ENCODE measurements around the gene WNK4. TPM values are rescaled to one million over a fixed set of nuclear protein-coding genes. Genes with fewer than 3 reads are reported as not detected.

The WNK4 gene
- total RNA-seq, 4 donors from 2014 or later = under 0.01 to 1.7 (median 0.34) TPM; not detected in 1

GRCh38 chr17:42844271-42844670 lies 63.9 kb downstream of the WNK4 start, which contains the start of gene AOC2:
Gene AOC2, plus strand, starts transcription at chr17:42844580. Its CDS starts 47 bp downstream, at chr17:42844627.
- DNase-seq = no peak
- intact Hi-C loops (cut with DNase I; ENCODE audit: low total_unique reads) = loop anchor here (5.0 kb wide), 1 partner anchor 93 kb away; no protein-coding TSS in a partner anchor
- no peaks in the 10 kb centered on the region for H3K4me1 ChIP-seq
- TF ChIP-seq CTCF (IDR thresholded peaks at IDR 0.05) (no peak), POLR2A (IDR thresholded peaks at IDR 0.05) (no peak)
- no peak within 1 kb of the TSS for H3K4me3 ChIP-seq
- H3K9me3 ChIP-seq = no peaks in the 10 kb centered on the region
- H3K27me3 ChIP-seq = no peaks in the 10 kb centered on the region
- H3K36me3 ChIP-seq = no peaks in the 10 kb centered on the region
- H3K27ac ChIP-seq = peak within 1 kb of the TSS in 1 of 2 donors; percentile 31

GRCh38 chr17:42844761-42845555 lies 64.5 kb downstream of the WNK4 start:
- no peak overlapping the region for H3K27ac ChIP-seq
- no peak for DNase-seq
- intact Hi-C loops (cut with DNase I; ENCODE audit: low total_unique reads) = loop anchor here (5.0 kb wide), 1 partner anchor 92 kb away; no protein-coding TSS in a partner anchor
- no peaks in the 10 kb centered on the region for H3K9me3 ChIP-seq
- no peak overlapping the region for H3K4me3 ChIP-seq
- H3K4me1 ChIP-seq = no peaks in the 10 kb centered on the region
- H3K27me3 ChIP-seq = no peaks in the 10 kb centered on the region
- TF ChIP-seq POLR2A (IDR thresholded peaks at IDR 0.05) = no peak
- no peak for TF ChIP-seq CTCF (IDR thresholded peaks at IDR 0.05)
- H3K36me3 ChIP-seq = no peaks in the 10 kb centered on the region

GRCh38 chr17:42845556-42845917 lies 65.1 kb downstream of the WNK4 start:
- H3K4me1 ChIP-seq = no peaks in the 10 kb centered on the region

GRCh38 chr17:42845918-42846593 lies 65.6 kb downstream of the WNK4 start:
- intact Hi-C loops (cut with DNase I; ENCODE audit: low total_unique reads) = no loop called here
- no peaks in the 10 kb centered on the region for H3K4me1 ChIP-seq
- H3K27me3 ChIP-seq = no peaks in the 10 kb centered on the region
- no peak for DNase-seq
- H3K4me3 ChIP-seq = no peak overlapping the region
- no peak overlapping the region for H3K27ac ChIP-seq
- TF ChIP-seq POLR2A (IDR thresholded peaks at IDR 0.05) = no peak
- no peak for TF ChIP-seq CTCF (IDR thresholded peaks at IDR 0.05)
- no peaks in the 10 kb centered on the region for H3K9me3 ChIP-seq
- H3K36me3 ChIP-seq = no peaks in the 10 kb centered on the region

More at GRCh38 chr17:42845556-42845917, 65.1 kb downstream of the WNK4 start:
- Histone ChIP-seq H3K4me3 (no peak overlapping the region), H3K27ac (no peak overlapping the region), H3K9me3 (no peaks in the 10 kb centered on the region), H3K36me3 (no peaks in the 10 kb centered on the region), H3K27me3 (no peaks in the 10 kb centered on the region)
- no peak for DNase-seq
- intact Hi-C loops (cut with DNase I; ENCODE audit: low total_unique reads) = no loop called here
- no peak for TF ChIP-seq CTCF (IDR thresholded peaks at IDR 0.05)
- TF ChIP-seq POLR2A (IDR thresholded peaks at IDR 0.05) = no peak

Small RNAs within 50 kb of the gene (microRNA-seq; reads per million reads assigned to microRNA genes)
- not detected for gene MIR6781 (ENCODE audit: borderline microRNAs expressed, borderline replicate concordance)

Small RNAs within 50 kb of the gene (small RNA-seq; reads per million reads assigned to genes)
- gene HMGN2P15 (not detected), gene MIR6781 (not detected)

Other genes starting within 250 kb of the WNK4 start
- 10 to 100 TPM in 3 of 4 donors, 1 to 10 TPM in 1; 8.7 to 33.5 (median 25.6) TPM for gene NAGLU, start 244.4 kb upstream of the WNK4 start, total RNA-seq
- gene HSD17B1, start 227.7 kb upstream of the WNK4 start, total RNA-seq = 1 to 10 TPM in 1 of 4 donors, under 1 TPM in 1, not detected in 2; 0.35 to 3.1 TPM
- 10 to 100 TPM in 3 of 4 donors, 1 to 10 TPM in 1; 2.6 to 42.6 (median 16.1) TPM for gene COASY, start 218.5 kb upstream of the WNK4 start, total RNA-seq
- 10 to 100 TPM in 3 of 4 donors, 1 to 10 TPM in 1; 6.9 to 50.0 (median 35.1) TPM for gene MLX, start 213.5 kb upstream of the WNK4 start, total RNA-seq
- 10 to 100 TPM in 1 of 4 donors, 1 to 10 TPM in 3; 2.8 to 16.5 (median 5.0) TPM for gene PSMC3IP, start 202.9 kb upstream of the WNK4 start, total RNA-seq
- gene RETREG3, start 171.2 kb upstream of the WNK4 start, total RNA-seq = 10 to 100 TPM; 12.6 to 72.7 (median 46.3) TPM
- 10 to 100 TPM in 3 of 4 donors, 1 to 10 TPM in 1; 7.9 to 39.4 (median 23.9) TPM for gene TUBG1, start 170.9 kb upstream of the WNK4 start, total RNA-seq
- gene TUBG2, start 121.3 kb upstream of the WNK4 start, total RNA-seq = 10 to 100 TPM in 3 of 4 donors, 1 to 10 TPM in 1; 9.7 to 60.7 (median 27.6) TPM
- 100 to 1,000 TPM in 1 of 4 donors, 10 to 100 TPM in 1, 1 to 10 TPM in 2; 2.9 to 102 (median 19.2) TPM for gene PLEKHH3, start 103.6 kb upstream of the WNK4 start, total RNA-seq
- 10 to 100 TPM in 1 of 4 donors, 1 to 10 TPM in 1, under 1 TPM in 2; 0.26 to 17.9 (median 1.6) TPM for gene CCR10, start 98.8 kb upstream of the WNK4 start, total RNA-seq
- gene CNTNAP1, start 98.1 kb upstream of the WNK4 start, total RNA-seq = 10 to 100 TPM in 3 of 4 donors, 1 to 10 TPM in 1; 1.5 to 61.5 (median 26.5) TPM
- 10 to 100 TPM; 31.5 to 89.5 (median 44.5) TPM for gene EZH1, start 35.6 kb upstream of the WNK4 start, total RNA-seq
- 10 to 100 TPM; 13.7 to 52.2 (median 29.2) TPM for gene RAMP2, start 19.4 kb upstream of the WNK4 start, total RNA-seq
- 10 to 100 TPM; 36.8 to 70.7 (median 51.7) TPM for gene VPS25, start 7.2 kb upstream of the WNK4 start, total RNA-seq
- 100 to 1,000 TPM in 1 of 4 donors, 10 to 100 TPM in 3; 40.9 to 100 (median 51.8) TPM for gene COA3, start 18.1 kb downstream of the WNK4 start, total RNA-seq
- gene CNTD1, start 18.3 kb downstream of the WNK4 start, total RNA-seq = 1 to 10 TPM in 1 of 4 donors, under 1 TPM in 1, not detected in 2; 0.69 to 1.2 TPM
- gene BECN1, start 43.7 kb downstream of the WNK4 start, total RNA-seq = 100 to 1,000 TPM in 1 of 4 donors, 10 to 100 TPM in 3; 42.6 to 108 (median 72.6) TPM
- gene PSME3, start 52.8 kb downstream of the WNK4 start, total RNA-seq = 10 to 100 TPM in 3 of 4 donors, 1 to 10 TPM in 1; 9.7 to 74.3 (median 46.0) TPM
- 1 to 10 TPM in 3 of 4 donors, not detected in 1; 1.3 to 5.3 (median 3.0) TPM for gene AOC2, start 64.0 kb downstream of the WNK4 start, total RNA-seq
- gene AOC3, start 70.6 kb downstream of the WNK4 start, total RNA-seq = 10 to 100 TPM; 11.8 to 86.2 (median 15.5) TPM
- gene G6PC1, start 120.2 kb downstream of the WNK4 start, total RNA-seq = not detected
- 10 to 100 TPM in 3 of 4 donors, 1 to 10 TPM in 1; 5.6 to 69.9 (median 32.6) TPM for gene AARSD1, start 183.8 kb downstream of the WNK4 start, total RNA-seq
- gene PTGES3L, start 199.5 kb downstream of the WNK4 start, total RNA-seq = 1 to 10 TPM in 2 of 4 donors, under 1 TPM in 1, not detected in 1; 0.51 to 3.7 (median 1.2) TPM
- 10 to 100 TPM; 10.8 to 18.3 (median 13.1) TPM for gene RUNDC1, start 200.0 kb downstream of the WNK4 start, total RNA-seq
- 1,000 to 10,000 TPM in 3 of 4 donors, 100 to 1,000 TPM in 1; 635 to 7,543 (median 1,847) TPM for gene RPL27, start 217.8 kb downstream of the WNK4 start, total RNA-seq
- 10 to 100 TPM in 2 of 4 donors, 1 to 10 TPM in 2; 5.9 to 31.4 (median 10.0) TPM for gene IFI35, start 226.2 kb downstream of the WNK4 start, total RNA-seq
- gene VAT1, start 241.8 kb downstream of the WNK4 start, total RNA-seq = 100 to 1,000 TPM in 3 of 4 donors, 10 to 100 TPM in 1; 59.5 to 187 (median 152) TPM
- 10 to 100 TPM in 1 of 4 donors, 1 to 10 TPM in 2, under 1 TPM in 1; 0.88 to 14.0 (median 3.5) TPM for gene RND2, start 244.6 kb downstream of the WNK4 start, total RNA-seq

All from uterus (tissue), 4 donors.